Spleen (tissue), 11 donors: Measurements from ENCODE around the gene CDIP1. TPM values are rescaled to one million over a fixed set of nuclear protein-coding genes. Genes with fewer than 3 reads are reported as not detected.

Experiments
- DNase-seq: peaks from one replicate; pipeline ENCODE4 v3.0.0-alpha.2; 2020
- H3K27ac ChIP-seq, 8 donors: fragments of 200-600 bp; sonication (generic) in 7 of 8; 1 replicate in 4 of 8; 2 replicates in 4 of 8; pipeline versions ENCODE4 v1.5.0 to v1.8.0; 2016 to 2021; ENCODE audit warnings: inconsistent platforms in 4 of 8, mild to moderate bottlenecking in 4 of 8, moderate library complexity in 1 of 8
- H3K27me3 ChIP-seq, 7 donors: fragments of 200-600 bp; sonication (generic) in 6 of 7; replicated peaks in 1 of 7; 1 replicate in 4 of 7; 2 replicates in 3 of 7; pipeline versions ENCODE4 v1.5.0 to v1.8.0; 2016 to 2021; ENCODE audit warnings: inconsistent platforms in 3 of 7, mild to moderate bottlenecking in 1 of 7
- H3K36me3 ChIP-seq, 6 donors: fragments of 200-600 bp; sonication (generic) in 5 of 6; 1 replicate in 4 of 6; 2 replicates in 2 of 6; pipeline versions ENCODE4 v1.5.0 to v1.8.0; 2016 to 2021; ENCODE audit warnings: inconsistent platforms in 2 of 6
- H3K4me1 ChIP-seq, 6 donors: fragments of 200-600 bp; sonication (generic) in 5 of 6; 1 replicate in 3 of 6; 2 replicates in 3 of 6; pipeline versions ENCODE4 v1.5.0 to v1.8.0; 2016 to 2021; ENCODE audit warnings: inconsistent platforms in 3 of 6
- H3K4me3 ChIP-seq, 8 donors: fragments of 200-600 bp; sonication (generic) in 7 of 8; 1 replicate in 4 of 8; 2 replicates in 4 of 8; pipeline versions ENCODE4 v1.5.0 to v1.8.0; 2016 to 2021; ENCODE audit warnings: inconsistent platforms in 4 of 8, mild to moderate bottlenecking in 4 of 8, moderate library complexity in 2 of 8
- H3K9me3 ChIP-seq, 8 donors: fragments of 200-600 bp; sonication (generic) in 7 of 8; 1 replicate in 4 of 8; 2 replicates in 4 of 8; pipeline versions ENCODE4 v1.5.0 to v1.8.0; 2016 to 2021; ENCODE audit warnings: inconsistent platforms in 4 of 8
- CTCF ChIP-seq, 11 experiments: fragments of 200-600 bp in 7 of 11; fragments of 450-650 bp in 4 of 11; sonication (generic) in 4 of 11; IDR thresholded peaks in 8 of 11; conservative IDR thresholded peaks in 3 of 11; 1 replicate in 7 of 11; 2 replicates in 4 of 11; pipeline versions ENCODE4 v1.4.0 to v1.8.0; 2016 to 2021; ENCODE audit warnings: antibody characterized with exemption in 11 of 11, inconsistent platforms in 4 of 11, mild to moderate bottlenecking in 1 of 11
- POLR2A ChIP-seq, 3 donors: fragments of 450-650 bp; IDR thresholded peaks; one replicate each; pipeline ENCODE4 v1.5.1; 2017; ENCODE audit warnings: antibody characterized with exemption in 3 of 3, mild to moderate bottlenecking in 1 of 3
- POLR2AphosphoS5 ChIP-seq, 3 donors: sonication (generic); formaldehyde crosslinking; IDR thresholded peaks; one replicate each; pipeline ENCODE4 v1.5.1; 2017; ENCODE audit warnings: antibody characterized with exemption in 3 of 3
- WGBS, 5 donors: extraction: QIAGEN DNeasy Blood & Tissue Kit in 3 of 5; methylation state at CpG; one replicate each; pipeline versions ENCODE4 v1.1.5 to v1.1.7; 2013 to 2018; 5-methylcytosine and 5-hydroxymethylcytosine counted together
- intact Hi-C: fragments of 100-400 bp; cut with DNase I; formaldehyde crosslinking; loops from one replicate; pipeline ENCODE4 v1.15.0; 2023; ENCODE audit warnings: low total_unique reads
- polyA plus RNA-seq, 3 donors: library from polyadenylated mRNA; stranded (reverse); fragments of 200-250 nt; gene quantifications; one replicate each; pipeline ENCODE4 v1.2.1, GENCODE V29; 2013
- total RNA-seq, 7 donors: library from RNA; depleted of rRNA in 3 of 7; stranded (reverse); fragments of >200 nt in 3 of 7; fragmentation: NEBNext Ultra II Directional in 4 of 7; extraction: Animal tissue kit (Norgen Biotek cat#: 25700) in 4 of 7; gene quantifications; one replicate each; pipeline versions ENCODE4 v1.1.0 to v1.2.1, GENCODE V29; 2016 to 2021
- donor health status: healthy with polysubstance abuse.
- donor health status: DM: no; HTN: no; CAD: no; lungs with moderate emphysema.
- donor health status: DM: no; HTN: no; CAD: no.
- donor health status: Bipolar disorder and iron deficiency.
- donor health status: healthy.
- donor health status: DM: no; HTN: no; CAD: no.
- donor health status: DM: yes; HTN: yes; CAD: no.

Gene CDIP1
- total and polyA plus RNA-seq, 10 donors: 9.6 to 26.9 (median 19.2) TPM

DNA sequence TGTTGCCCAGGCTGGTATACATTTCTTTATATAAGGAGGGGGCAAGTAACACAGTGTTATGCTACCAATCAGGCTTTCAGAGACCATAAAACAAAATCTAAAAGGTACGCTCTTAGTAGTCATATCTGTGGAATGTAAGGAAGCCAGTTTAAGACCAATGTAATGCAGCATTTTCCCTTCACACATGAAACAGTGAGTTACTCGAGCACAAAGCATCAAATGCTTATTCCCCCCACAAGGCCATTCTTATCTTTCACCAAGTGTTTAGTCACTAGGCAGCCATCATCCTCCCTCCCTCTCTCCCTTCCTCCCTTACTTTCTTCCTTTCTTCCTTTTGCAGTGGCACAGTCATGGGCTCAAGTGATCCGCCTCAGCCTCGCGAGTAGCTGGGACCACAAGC lies 49.5 kb downstream of the CDIP1 start:
- TF ChIP-seq POLR2AphosphoS5 (IDR thresholded peaks at IDR 0.05) (no peak), CTCF (IDR thresholded peaks at IDR 0.05 in 8 of 11, conservative IDR thresholded peaks at IDR 0.05 in 3 of 11) (no peak), POLR2A (IDR thresholded peaks at IDR 0.05) (no peak)
- 76 to 91% (median 90%) methylated on average over 5 of the region's 5 CpGs for WGBS, 5 donors
- H3K4me1 ChIP-seq: peaks cover 26 to 72% (median 43%) of the 10 kb centered on the region in 6 donors
- intact Hi-C loops: no loop called here
- no peak for DNase-seq
- H3K9me3 ChIP-seq: no peaks in the 10 kb centered on the region
- H3K4me3 ChIP-seq: no peak overlapping the region
- peak overlapping the region; percentile 37 to 88 (median 76) for H3K27ac ChIP-seq
- peaks cover 0 to 83% (median 16%) of the 10 kb centered on the region in 6 donors for H3K36me3 ChIP-seq
- no peaks in the 10 kb centered on the region for H3K27me3 ChIP-seq

DNA sequence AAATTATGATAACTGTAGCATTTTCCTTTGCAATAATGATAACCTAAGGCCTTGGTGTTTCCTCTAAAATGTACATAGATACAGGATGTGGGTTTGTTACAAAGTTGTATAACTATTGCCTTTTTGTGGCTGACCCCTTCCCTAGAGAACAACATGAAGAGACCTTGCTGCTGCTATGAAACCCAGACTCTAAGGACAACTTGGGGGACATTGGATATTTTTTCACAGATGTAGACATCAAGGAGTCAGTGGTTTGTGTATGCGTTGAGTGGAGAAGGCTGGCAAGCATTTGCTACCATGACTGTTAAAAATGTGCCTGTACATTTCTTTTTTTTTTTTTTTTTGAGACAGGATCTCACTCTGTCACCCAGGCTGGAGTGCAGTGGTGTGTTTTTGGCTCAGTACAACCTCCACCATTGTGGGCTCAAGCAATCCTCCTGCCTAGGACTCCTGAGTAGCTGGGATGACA lies 50.0 kb downstream of the CDIP1 start:
- H3K36me3 ChIP-seq: peaks cover 0 to 84% (median 20%) of the 10 kb centered on the region in 6 donors
- 15 to 27% (median 19%) methylated on average over 1 of the region's 1 CpG for WGBS, 5 donors
- no peaks in the 10 kb centered on the region for H3K27me3 ChIP-seq
- TF ChIP-seq POLR2AphosphoS5 (IDR thresholded peaks at IDR 0.05) (no peak), CTCF (IDR thresholded peaks at IDR 0.05 in 8 of 11, conservative IDR thresholded peaks at IDR 0.05 in 3 of 11) (no peak), POLR2A (IDR thresholded peaks at IDR 0.05) (no peak)
- intact Hi-C loops: no loop called here
- peaks cover 26 to 68% (median 41%) of the 10 kb centered on the region in 6 donors for H3K4me1 ChIP-seq
- H3K9me3 ChIP-seq: no peaks in the 10 kb centered on the region
- H3K27ac ChIP-seq: peak overlapping the region; percentile 37 to 88 (median 76)
- H3K4me3 ChIP-seq: peak overlapping the region in 1 of 8 donors; percentile 0
- DNase-seq: no peak

- no peaks in the 10 kb centered on the region for H3K27me3 ChIP-seq
- intact Hi-C loops: no loop called here
- H3K9me3 ChIP-seq: no peaks in the 10 kb centered on the region
- H3K36me3 ChIP-seq: peaks cover 0 to 83% (median 21%) of the 10 kb centered on the region in 6 donors
- WGBS, 5 donors: 41 to 62% (median 44%) methylated on average over 4 to 5 of the region's 5 CpGs
- DNase-seq: no peak
- peak overlapping the region in 1 of 8 donors; percentile 0 for H3K4me3 ChIP-seq
- H3K4me1 ChIP-seq: peaks cover 26 to 65% (median 40%) of the 10 kb centered on the region in 6 donors
- TF ChIP-seq CTCF (IDR thresholded peaks at IDR 0.05 in 8 of 11, conservative IDR thresholded peaks at IDR 0.05 in 3 of 11): no peak
- TF ChIP-seq POLR2AphosphoS5 (IDR thresholded peaks at IDR 0.05): no peak
- no peak for TF ChIP-seq POLR2A (IDR thresholded peaks at IDR 0.05)
- H3K27ac ChIP-seq: peak overlapping the region; percentile 37 to 88 (median 76)
These were observed 50.5 kb downstream of the CDIP1 start for GRCh38 chr16:4487955-4488498.

DNA sequence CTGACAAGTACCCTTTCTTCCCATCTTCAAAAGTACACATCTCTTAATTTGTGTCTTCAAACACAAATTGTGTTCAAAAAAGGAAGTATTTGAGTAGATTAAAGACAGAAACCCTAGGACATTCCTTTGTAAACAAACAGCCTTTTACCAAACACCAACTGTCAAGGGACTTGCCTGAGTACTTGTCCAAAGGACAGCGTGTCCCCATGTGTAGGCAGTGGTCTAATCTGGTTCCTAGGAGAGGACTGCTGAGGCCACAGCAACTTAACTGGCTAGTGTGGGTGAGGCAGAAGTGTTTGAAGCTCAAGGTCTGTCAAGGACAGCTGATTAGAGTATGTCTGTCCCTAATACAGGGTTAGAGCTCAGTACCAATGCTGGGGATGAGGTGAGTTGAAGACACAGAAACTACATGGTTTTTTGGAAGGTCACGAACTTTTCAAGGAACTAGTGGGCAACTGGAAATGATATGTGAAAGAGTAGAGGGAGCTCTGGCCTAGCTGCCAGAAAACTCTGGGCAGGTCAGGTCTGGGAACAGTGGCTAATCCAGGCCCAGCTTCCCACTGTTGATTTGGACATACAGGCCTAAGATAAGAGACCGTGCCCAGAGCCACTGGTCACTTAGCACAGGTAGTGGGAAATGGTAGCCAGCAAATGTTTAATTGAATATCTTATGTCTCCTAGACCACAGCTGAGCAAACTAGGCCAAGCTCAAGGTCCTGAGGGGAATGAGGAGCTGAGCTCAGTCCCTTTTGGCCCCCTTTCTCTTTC lies 52.3 kb downstream of the CDIP1 start:
- no peak for TF ChIP-seq POLR2A (IDR thresholded peaks at IDR 0.05)
- peak in 1 of 3 donors; percentile 78 for TF ChIP-seq POLR2AphosphoS5 (IDR thresholded peaks at IDR 0.05)
- Histone ChIP-seq H3K4me3 (no peak overlapping the region), H3K9me3 (no peaks in the 10 kb centered on the region), H3K27ac (peak overlapping the region in 7 of 8 donors; percentile 51 to 88 (median 76)), H3K4me1 (peaks cover 29 to 74% (median 47%) of the 10 kb centered on the region in 6 donors), H3K27me3 (no peaks in the 10 kb centered on the region), H3K36me3 (peaks cover 0 to 75% (median 21%) of the 10 kb centered on the region in 6 donors)
- WGBS, 5 donors: 90 to 98% (median 94%) methylated on average over 3 of the region's 3 CpGs
- intact Hi-C loops: no loop called here
- no peak for DNase-seq
